Neural cell (in vitro differentiated cells): ENCODE data around the gene NRG2. TPM values are rescaled to one million over a fixed set of nuclear protein-coding genes. Genes with fewer than 3 reads are reported as not detected.

ENCODE experiments used
- H2AFZ ChIP-seq: fragments of 200-600, 300-800 bp; sonication (generic), shearing (Covaris generic); 2 replicates; pipeline ENCODE4 v1.6.0; 2014; ENCODE audit warnings: low read depth, mild to moderate bottlenecking, antibody characterized with exemption, low read length, moderate library complexity
- H3F3A ChIP-seq: fragments of 200-600 bp; shearing (Covaris generic); 2 replicates; pipeline ENCODE4 v1.6.1; 2016; ENCODE audit warnings: mild to moderate bottlenecking, moderate library complexity, mixed read lengths, antibody characterized with exemption, low read length; ENCODE audit not compliant: insufficient read depth, poor library complexity, severe bottlenecking
- H3K27ac ChIP-seq: fragments of 200-600, 300-800 bp; sonication (generic), shearing (Covaris generic); 2 replicates; pipeline ENCODE4 v1.5.1; 2014; ENCODE audit warnings: mild to moderate bottlenecking, low read length, moderate library complexity
- H3K27me3 ChIP-seq: fragments of 300-800, 200-600 bp; sonication (generic), shearing (Covaris generic); 2 replicates; pipeline ENCODE4 v1.6.0; 2014; ENCODE audit warnings: mild to moderate bottlenecking, low read depth, low read length, moderate library complexity; ENCODE audit not compliant: insufficient read depth
- H3K36me3 ChIP-seq: fragments of 300-800, 200-600 bp; sonication (generic), shearing (Covaris generic); 2 replicates; pipeline ENCODE4 v1.5.1; 2014; ENCODE audit warnings: mild to moderate bottlenecking, antibody characterized with exemption, low read length, moderate library complexity; ENCODE audit not compliant: insufficient read depth
- H3K4me2 ChIP-seq: fragments of 300-800, 200-600 bp; sonication (generic), shearing (Covaris generic); 2 replicates; pipeline ENCODE4 v1.6.0; 2014; ENCODE audit warnings: mild to moderate bottlenecking, low read length
- H3K4me3 ChIP-seq: fragments of 300-800, 200-600 bp; sonication (generic), shearing (Covaris generic); 2 replicates; pipeline ENCODE4 v1.5.1; 2014; ENCODE audit warnings: mild to moderate bottlenecking, low read length, moderate library complexity
- H3K79me2 ChIP-seq: fragments of 200-600 bp; shearing (Covaris generic); replicated peaks from 2 replicates; pipeline ENCODE4 v1.6.0; 2014; ENCODE audit warnings: mild to moderate bottlenecking, low read length, moderate library complexity; ENCODE audit not compliant: insufficient read depth
- H3K9ac ChIP-seq: fragments of 300-800, 200-600 bp; sonication (generic), shearing (Covaris generic); 2 replicates; pipeline ENCODE4 v1.6.1; 2016; ENCODE audit warnings: mild to moderate bottlenecking, low read length, mixed read lengths
- H3K9me2 ChIP-seq: fragments of 200-600 bp; shearing (Covaris generic); 2 replicates; pipeline ENCODE4 v1.6.1; 2016; ENCODE audit warnings: mild to moderate bottlenecking, low read length, mixed read lengths; ENCODE audit not compliant: insufficient read depth
- H3K9me3 ChIP-seq: fragments of 200-600, 300-800 bp; sonication (generic), shearing (Covaris generic); 2 replicates; pipeline ENCODE4 v1.6.1; 2016; ENCODE audit warnings: mild to moderate bottlenecking, mixed run types, low read length, moderate library complexity, mixed read lengths
- H4K20me1 ChIP-seq: fragments of 200-600 bp; shearing (Covaris generic); 2 replicates; pipeline ENCODE4 v1.6.1; 2016; ENCODE audit warnings: mild to moderate bottlenecking, mixed run types; ENCODE audit not compliant: insufficient read depth
- CTCF ChIP-seq: fragments of 450-650 bp; IDR thresholded peaks from 2 replicates; pipeline ENCODE4 v1.5.1; 2014; ENCODE audit warnings: antibody characterized with exemption, mild to moderate bottlenecking, moderate library complexity; ENCODE audit not compliant: poor library complexity, severe bottlenecking
- EP300 ChIP-seq: fragments of 450-650 bp; conservative IDR thresholded peaks from 2 replicates; pipeline ENCODE4 v1.6.1; 2014; ENCODE audit warnings: antibody characterized with exemption, mild to moderate bottlenecking, moderate library complexity; ENCODE audit not compliant: poor library complexity, severe bottlenecking
- EZH2 ChIP-seq: fragments of 200-600, 300-800 bp; shearing (Covaris generic), sonication (generic); IDR thresholded peaks from 2 replicates; pipeline ENCODE4 v1.6.1; 2014; ENCODE audit warnings: antibody characterized with exemption, low read length, borderline replicate concordance, mild to moderate bottlenecking; ENCODE audit not compliant: insufficient read depth, poor library complexity, severe bottlenecking
- MXI1 ChIP-seq: fragments of 450-650 bp; conservative IDR thresholded peaks from 2 replicates; pipeline ENCODE4 v1.6.1; 2014; ENCODE audit warnings: antibody characterized with exemption, mild to moderate bottlenecking; ENCODE audit not compliant: poor library complexity, severe bottlenecking
- POLR2AphosphoS5 ChIP-seq: IDR thresholded peaks from 2 replicates; pipeline ENCODE4 v1.6.1; 2012
- RAD21 ChIP-seq: fragments of 450-650 bp; conservative IDR thresholded peaks from 2 replicates; pipeline ENCODE4 v1.6.1; 2014; ENCODE audit warnings: antibody characterized with exemption, mild to moderate bottlenecking, moderate library complexity
- REST ChIP-seq: IDR thresholded peaks from 2 replicates; pipeline ENCODE4 v1.6.1; 2012; ENCODE audit warnings: borderline replicate concordance
- SMC3 ChIP-seq: fragments of 450-650 bp; conservative IDR thresholded peaks from 2 replicates; pipeline ENCODE4 v1.6.1; 2014; ENCODE audit warnings: antibody characterized with exemption, mild to moderate bottlenecking, moderate library complexity; ENCODE audit not compliant: poor library complexity
- TAF1 ChIP-seq: IDR thresholded peaks from 2 replicates; pipeline ENCODE4 v1.6.1; 2012; ENCODE audit warnings: low read depth
- polyA plus RNA-seq: library from polyadenylated mRNA; depleted of rRNA; stranded (reverse); fragments of >200 nt; gene quantifications from 2 replicates; pipeline ENCODE4 v1.2.3, GENCODE V29; 2014

Gene NRG2
- polyA plus RNA-seq, 1 donor from 2014 or later, result 5.4 TPM

GRCh38 chr5:139821806-139822552 lies 221.1 kb downstream of the NRG2 start:
- Histone ChIP-seq H3K9me3 (no peaks in the 10 kb centered on the region), H3K36me3 (peaks cover 12% of the 10 kb centered on the region), H3K27ac (no peak overlapping the region)

GRCh38 chr5:139820606-139821005 lies 222.5 kb downstream of the NRG2 start:
- Histone ChIP-seq H3K9me3 (no peaks in the 10 kb centered on the region), H3K27me3 (no peaks in the 10 kb centered on the region), H3K9ac (no peak overlapping the region), H3K36me3 (peaks cover 12% of the 10 kb centered on the region), H2AFZ (no peak overlapping the region), H4K20me1 (no peaks in the 10 kb centered on the region), H3K4me2 (no peak overlapping the region), H3K79me2 (no peaks in the 10 kb centered on the region), H3F3A (no peaks in the 10 kb centered on the region), H3K4me3 (no peak overlapping the region), H3K27ac (no peak overlapping the region), H3K9me2 (no peaks in the 10 kb centered on the region)
- no peak for TF ChIP-seq EZH2
- TF ChIP-seq SMC3, result no peak
- TF ChIP-seq RAD21, result no peak
- TF ChIP-seq EP300, result no peak
- TF ChIP-seq MXI1, result no peak
- no peak for TF ChIP-seq REST
- no peak for TF ChIP-seq TAF1
- TF ChIP-seq POLR2AphosphoS5, result no peak
- no peak for TF ChIP-seq CTCF

More at GRCh38 chr5:139821806-139822552, 221.1 kb downstream of the NRG2 start:
- Histone ChIP-seq H3K4me3 (no peak overlapping the region), H3K4me2 (no peak overlapping the region), H3K27me3 (no peaks in the 10 kb centered on the region), H2AFZ (no peak overlapping the region), H3F3A (no peaks in the 10 kb centered on the region), H3K79me2 (no peaks in the 10 kb centered on the region), H4K20me1 (no peaks in the 10 kb centered on the region), H3K9ac (no peak overlapping the region), H3K9me2 (no peaks in the 10 kb centered on the region)
- TF ChIP-seq MXI1 (no peak), EZH2 (no peak), SMC3 (no peak), REST (no peak)
